ENCODE results near the gene SRPK2. TPM values are rescaled to one million over a fixed set of nuclear protein-coding genes. Genes with fewer than 3 reads are reported as not detected.
"Not testable (repeated sequence)": the region's sequence is repeated elsewhere in the genome, so short reads cannot be mapped to it uniquely, and the experiment has no call there.

SRPK2 gene
- total RNA-seq, 5 donors from 2014 or later (not counting 1 experiment from before 2014, with no cell fraction given), result 41.6 to 71.4 (median 46.9) TPM

- no peak for ATAC-seq (replicated peaks in 1 of 4)
- H3K27me3 ChIP-seq (replicated peaks in 1 of 2; ENCODE audit: control insufficient read depth in 2 of 2, extremely low read depth in 1 of 2, insufficient read depth in 2 of 2, low read length in 1 of 2), result no peaks in the 10 kb centered on the region
- no peak overlapping the region for H3K27ac ChIP-seq (ENCODE audit: low read length)
- H3K4me1 Mint-ChIP-seq, result peaks cover 56 to 60% (median 56%) of the 10 kb centered on the region in 3 donors
- peaks cover 3 to 25% of the 10 kb centered on the region in 2 experiments for H3K4me1 ChIP-seq (ENCODE audit: control insufficient read depth in 1 of 2, extremely low read depth in 1 of 2, insufficient read depth in 2 of 2, low read length in 2 of 2)
- H3K4me3 Mint-ChIP-seq, result no peak overlapping the region
- peaks cover 3% of the 10 kb centered on the region for H3K36me3 Mint-ChIP-seq
- peak overlapping the region in 1 of 2 donors; percentile 72 for H3K27ac Mint-ChIP-seq
- 89% methylated on average over 3 of the region's 5 CpGs for WGBS (ENCODE audit: insufficient coverage)
- H3K36me3 ChIP-seq (ENCODE audit: control insufficient read depth in 2 of 2, extremely low read depth in 1 of 2, insufficient read depth in 1 of 2, low read length in 1 of 2), result no peaks in the 10 kb centered on the region
- POLR2A ChIA-PET, result interaction anchor here (0.6 to 1.0 kb wide), 5 partner anchors 12 to 298 kb away, joined by 3 to 7 read pairs (median 4); no protein-coding TSS in a partner anchor
- DNase-seq, result no peak
- H3K4me3 ChIP-seq (ENCODE audit: control insufficient read depth in 1 of 2, extremely low read depth in 1 of 2, low read length in 1 of 2), result no peak overlapping the region
- CTCF ChIA-PET, result interaction anchor here in 1 of 2 donors (0.6 kb wide), 1 partner anchor 23 kb away, joined by 3 read pairs; no protein-coding TSS in a partner anchor
- no peaks in the 10 kb centered on the region for H3K27me3 Mint-ChIP-seq
- no peaks in the 10 kb centered on the region for H3K9me3 Mint-ChIP-seq
- no peaks in the 10 kb centered on the region for H3K9me3 ChIP-seq
Measured at GRCh38 chr7:105297309-105297708, 91.4 kb downstream of the SRPK2 start.

GRCh38 chr7:105296491-105296890 lies 92.2 kb downstream of the SRPK2 start:
- POLR2A ChIA-PET, result interaction anchor here in 1 of 2 donors (0.7 to 1.0 kb wide), 2 partner anchors 12 to 22 kb away, joined by 3 to 7 read pairs; no protein-coding TSS in a partner anchor
- Histone ChIP-seq H3K4me1 (ENCODE audit: control insufficient read depth in 1 of 2, extremely low read depth in 1 of 2, insufficient read depth in 2 of 2, low read length in 2 of 2) (peaks cover 3 to 25% of the 10 kb centered on the region in 2 experiments), H3K36me3 (ENCODE audit: control insufficient read depth in 2 of 2, extremely low read depth in 1 of 2, insufficient read depth in 1 of 2, low read length in 1 of 2) (no peaks in the 10 kb centered on the region), H3K4me3 (ENCODE audit: control insufficient read depth in 1 of 2, extremely low read depth in 1 of 2, low read length in 1 of 2) (no peak overlapping the region), H3K27me3 (replicated peaks in 1 of 2; ENCODE audit: control insufficient read depth in 2 of 2, extremely low read depth in 1 of 2, insufficient read depth in 2 of 2, low read length in 1 of 2) (no peaks in the 10 kb centered on the region), H3K27ac (ENCODE audit: low read length) (no peak overlapping the region), H3K9me3 (no peaks in the 10 kb centered on the region)
- Mint-ChIP-seq H3K9me3 (no peaks in the 10 kb centered on the region), H3K4me3 (no peak overlapping the region), H3K27ac (peak overlapping the region; percentile 41 to 75), H3K36me3 (peaks cover 3% of the 10 kb centered on the region), H3K4me1 (peaks cover 50 to 56% (median 51%) of the 10 kb centered on the region in 3 donors), H3K27me3 (no peaks in the 10 kb centered on the region)
- no peak for ATAC-seq (replicated peaks in 1 of 4)
- DNase-seq, result no peak
- CTCF ChIA-PET, result interaction anchor here in 1 of 2 donors (0.6 kb wide), 1 partner anchor 22 kb away, joined by 3 read pairs; no protein-coding TSS in a partner anchor

GRCh38 chr7:105295596-105296352 lies 92.9 kb downstream of the SRPK2 start:
- CTCF ChIA-PET, result no interaction called here
- Histone ChIP-seq H3K4me1 (ENCODE audit: control insufficient read depth in 1 of 2, extremely low read depth in 1 of 2, insufficient read depth in 2 of 2, low read length in 2 of 2) (peaks cover 3 to 20% of the 10 kb centered on the region in 2 experiments), H3K9me3 (no peaks in the 10 kb centered on the region), H3K27me3 (replicated peaks in 1 of 2; ENCODE audit: control insufficient read depth in 2 of 2, extremely low read depth in 1 of 2, insufficient read depth in 2 of 2, low read length in 1 of 2) (no peaks in the 10 kb centered on the region), H3K36me3 (ENCODE audit: control insufficient read depth in 2 of 2, extremely low read depth in 1 of 2, insufficient read depth in 1 of 2, low read length in 1 of 2) (no peaks in the 10 kb centered on the region), H3K4me3 (ENCODE audit: control insufficient read depth in 1 of 2, extremely low read depth in 1 of 2, low read length in 1 of 2) (no peak overlapping the region), H3K27ac (ENCODE audit: low read length) (peak overlapping the region; percentile 3)
- DNase-seq (no peak), ATAC-seq (replicated peaks in 1 of 4) (no peak)
- POLR2A ChIA-PET, result no interaction called here
- peaks cover 47 to 51% (median 48%) of the 10 kb centered on the region in 3 donors for H3K4me1 Mint-ChIP-seq
- WGBS (ENCODE audit: insufficient coverage), result no CpG with 5 or more reads among the region's 1 CpG
- peaks cover 3% of the 10 kb centered on the region for H3K36me3 Mint-ChIP-seq
- no peaks in the 10 kb centered on the region for H3K27me3 Mint-ChIP-seq
- peak overlapping the region; percentile 41 to 75 for H3K27ac Mint-ChIP-seq
- no peaks in the 10 kb centered on the region for H3K9me3 Mint-ChIP-seq
- no peak overlapping the region for H3K4me3 Mint-ChIP-seq

GRCh38 chr7:105294482-105294881 lies 94.2 kb downstream of the SRPK2 start:
- H3K27ac ChIP-seq (ENCODE audit: low read length); H3K4me3 ChIP-seq (ENCODE audit: control insufficient read depth in 1 of 2, extremely low read depth in 1 of 2, low read length in 1 of 2); DNase-seq; H3K9me3 ChIP-seq; H3K27me3 ChIP-seq (replicated peaks in 1 of 2; ENCODE audit: control insufficient read depth in 2 of 2, extremely low read depth in 1 of 2, insufficient read depth in 2 of 2, low read length in 1 of 2); H3K27me3 Mint-ChIP-seq; H3K9me3 Mint-ChIP-seq; H3K27ac Mint-ChIP-seq; H3K4me3 Mint-ChIP-seq; POLR2A ChIA-PET; ATAC-seq (replicated peaks in 1 of 4); H3K36me3 ChIP-seq (ENCODE audit: control insufficient read depth in 2 of 2, extremely low read depth in 1 of 2, insufficient read depth in 1 of 2, low read length in 1 of 2); H3K36me3 Mint-ChIP-seq: not testable (repeated sequence)
- H3K4me1 Mint-ChIP-seq, result peaks cover 41 to 44% (median 42%) of the 10 kb centered on the region in 3 donors
- 100% methylated on average over 2 of the region's 6 CpGs for WGBS (ENCODE audit: insufficient coverage)
- H3K4me1 ChIP-seq (ENCODE audit: control insufficient read depth in 1 of 2, extremely low read depth in 1 of 2, insufficient read depth in 2 of 2, low read length in 2 of 2), result peaks cover 0 to 13% of the 10 kb centered on the region in 2 experiments
- CTCF ChIA-PET, result interaction anchor here in 1 of 2 donors (0.7 kb wide), 1 partner anchor 16 kb away, joined by 4 read pairs; no protein-coding TSS in a partner anchor

- ATAC-seq (replicated peaks in 1 of 4) (no peak), DNase-seq (no peak)
- Mint-ChIP-seq H3K27ac (peak overlapping the region in 1 of 2 donors; percentile 25), H3K27me3 (no peaks in the 10 kb centered on the region), H3K4me3 (no peak overlapping the region), H3K4me1 (peaks cover 23 to 24% (median 24%) of the 10 kb centered on the region in 3 donors), H3K36me3 (peaks cover 13% of the 10 kb centered on the region), H3K9me3 (no peaks in the 10 kb centered on the region)
- no peaks in the 10 kb centered on the region for H3K27me3 ChIP-seq (replicated peaks in 1 of 2; ENCODE audit: control insufficient read depth in 2 of 2, extremely low read depth in 1 of 2, insufficient read depth in 2 of 2, low read length in 1 of 2)
- ChIA-PET POLR2A (no interaction called here), CTCF (interaction anchor here in 1 of 2 donors (0.6 kb wide), 1 partner anchor 81 kb away, joined by 3 read pairs; no protein-coding TSS in a partner anchor)
- WGBS (ENCODE audit: insufficient coverage), result 33% methylated on average over 1 of the region's 3 CpGs
- H3K9me3 ChIP-seq, result no peaks in the 10 kb centered on the region
- no peak overlapping the region for H3K27ac ChIP-seq (ENCODE audit: low read length)
- no peak overlapping the region for H3K4me3 ChIP-seq (ENCODE audit: control insufficient read depth in 1 of 2, extremely low read depth in 1 of 2, low read length in 1 of 2)
- no peaks in the 10 kb centered on the region for H3K36me3 ChIP-seq (ENCODE audit: control insufficient read depth in 2 of 2, extremely low read depth in 1 of 2, insufficient read depth in 1 of 2, low read length in 1 of 2)
- H3K4me1 ChIP-seq (ENCODE audit: control insufficient read depth in 1 of 2, extremely low read depth in 1 of 2, insufficient read depth in 2 of 2, low read length in 2 of 2), result peaks cover 2% of the 10 kb centered on the region in 2 experiments
Measured at GRCh38 chr7:105289704-105290103, 99.0 kb downstream of the SRPK2 start.

- DNase-seq, result no peak
- ChIA-PET CTCF (no interaction called here), POLR2A (no interaction called here)
- Mint-ChIP-seq H3K27me3 (no peaks in the 10 kb centered on the region), H3K9me3 (no peaks in the 10 kb centered on the region), H3K36me3 (peaks cover 13% of the 10 kb centered on the region), H3K27ac (no peak overlapping the region), H3K4me3 (no peak overlapping the region), H3K4me1 (peaks cover 41 to 47% (median 44%) of the 10 kb centered on the region in 3 donors)
- peaks cover 2% of the 10 kb centered on the region in 2 experiments for H3K4me1 ChIP-seq (ENCODE audit: control insufficient read depth in 1 of 2, extremely low read depth in 1 of 2, insufficient read depth in 2 of 2, low read length in 2 of 2)
- 29% methylated on average over 1 of the region's 3 CpGs for WGBS (ENCODE audit: insufficient coverage)
- ATAC-seq (replicated peaks in 1 of 4), result no peak
- H3K4me3 ChIP-seq (ENCODE audit: control insufficient read depth in 1 of 2, extremely low read depth in 1 of 2, low read length in 1 of 2), result no peak overlapping the region
- no peaks in the 10 kb centered on the region for H3K27me3 ChIP-seq (replicated peaks in 1 of 2; ENCODE audit: control insufficient read depth in 2 of 2, extremely low read depth in 1 of 2, insufficient read depth in 2 of 2, low read length in 1 of 2)
- no peaks in the 10 kb centered on the region for H3K9me3 ChIP-seq
- no peaks in the 10 kb centered on the region for H3K36me3 ChIP-seq (ENCODE audit: control insufficient read depth in 2 of 2, extremely low read depth in 1 of 2, insufficient read depth in 1 of 2, low read length in 1 of 2)
- H3K27ac ChIP-seq (ENCODE audit: low read length), result no peak overlapping the region
Measured at GRCh38 chr7:105286441-105286840, 102.3 kb downstream of the SRPK2 start.
